HepG2 (cell line): ENCODE data around the gene NEURL1B.

Experiments used
- ATF6 ChIP-seq: sonication (generic); formaldehyde crosslinking; conservative IDR thresholded peaks from 2 replicates; pipeline ENCODE4 v1.4.0; 2020; ENCODE audit warnings: missing genetic modification reagents
- HIC2 ChIP-seq: sonication (generic); formaldehyde crosslinking; IDR thresholded peaks from 2 replicates; pipeline ENCODE4 v1.9.0; 2022; ENCODE audit warnings: low read depth, missing genetic modification reagents
- KDM1A ChIP-seq: IDR thresholded peaks from 2 replicates; pipeline ENCODE4 v1.6.1; 2016; ENCODE audit warnings: missing compliant biosample characterization
- NFE2 ChIP-seq: sonication (generic); formaldehyde crosslinking; IDR thresholded peaks from 2 replicates; pipeline ENCODE4 v1.4.0; 2020; ENCODE audit warnings: missing genetic modification reagents
- TARDBP ChIP-seq: sonication (generic); formaldehyde crosslinking; IDR thresholded peaks from 2 replicates; pipeline ENCODE4 v1.8.0; 2022; ENCODE audit warnings: mild to moderate bottlenecking, missing genetic modification reagents
- TF ChIP-seq, protein P1 (sequence below): sonication (generic); formaldehyde crosslinking; IDR thresholded peaks from 2 replicates; pipeline ENCODE4 v1.5.0; 2020; ENCODE audit warnings: mild to moderate bottlenecking, missing genetic modification reagents, moderate library complexity
- TF ChIP-seq, protein P2 (sequence below): sonication (generic); formaldehyde crosslinking; IDR thresholded peaks from 2 replicates; pipeline ENCODE4 v1.8.0; 2022; ENCODE audit warnings: mild to moderate bottlenecking, missing genetic modification reagents, borderline replicate concordance
- TF ChIP-seq, protein P3 (sequence below): sonication (generic); formaldehyde crosslinking; IDR thresholded peaks from 2 replicates; pipeline ENCODE4 v1.4.0; 2020; ENCODE audit warnings: mild to moderate bottlenecking, missing genetic modification reagents

GRCh38 chr5:172624083-172624995 lies 16.7 kb upstream of the NEURL1B start:
- TF ChIP-seq ATF6 (CRISPR knock-in tag) (no peak), HIC2 (CRISPR knock-in tag) (no peak), NFE2 (no peak), KDM1A (CRISPR knock-in tag) (no peak), TARDBP (CRISPR knock-in tag) (no peak)
- TF ChIP-seq, protein P1, sequence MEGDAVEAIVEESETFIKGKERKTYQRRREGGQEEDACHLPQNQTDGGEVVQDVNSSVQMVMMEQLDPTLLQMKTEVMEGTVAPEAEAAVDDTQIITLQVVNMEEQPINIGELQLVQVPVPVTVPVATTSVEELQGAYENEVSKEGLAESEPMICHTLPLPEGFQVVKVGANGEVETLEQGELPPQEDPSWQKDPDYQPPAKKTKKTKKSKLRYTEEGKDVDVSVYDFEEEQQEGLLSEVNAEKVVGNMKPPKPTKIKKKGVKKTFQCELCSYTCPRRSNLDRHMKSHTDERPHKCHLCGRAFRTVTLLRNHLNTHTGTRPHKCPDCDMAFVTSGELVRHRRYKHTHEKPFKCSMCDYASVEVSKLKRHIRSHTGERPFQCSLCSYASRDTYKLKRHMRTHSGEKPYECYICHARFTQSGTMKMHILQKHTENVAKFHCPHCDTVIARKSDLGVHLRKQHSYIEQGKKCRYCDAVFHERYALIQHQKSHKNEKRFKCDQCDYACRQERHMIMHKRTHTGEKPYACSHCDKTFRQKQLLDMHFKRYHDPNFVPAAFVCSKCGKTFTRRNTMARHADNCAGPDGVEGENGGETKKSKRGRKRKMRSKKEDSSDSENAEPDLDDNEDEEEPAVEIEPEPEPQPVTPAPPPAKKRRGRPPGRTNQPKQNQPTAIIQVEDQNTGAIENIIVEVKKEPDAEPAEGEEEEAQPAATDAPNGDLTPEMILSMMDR (CRISPR knock-in tag): no peak
- TF ChIP-seq, protein P2, sequence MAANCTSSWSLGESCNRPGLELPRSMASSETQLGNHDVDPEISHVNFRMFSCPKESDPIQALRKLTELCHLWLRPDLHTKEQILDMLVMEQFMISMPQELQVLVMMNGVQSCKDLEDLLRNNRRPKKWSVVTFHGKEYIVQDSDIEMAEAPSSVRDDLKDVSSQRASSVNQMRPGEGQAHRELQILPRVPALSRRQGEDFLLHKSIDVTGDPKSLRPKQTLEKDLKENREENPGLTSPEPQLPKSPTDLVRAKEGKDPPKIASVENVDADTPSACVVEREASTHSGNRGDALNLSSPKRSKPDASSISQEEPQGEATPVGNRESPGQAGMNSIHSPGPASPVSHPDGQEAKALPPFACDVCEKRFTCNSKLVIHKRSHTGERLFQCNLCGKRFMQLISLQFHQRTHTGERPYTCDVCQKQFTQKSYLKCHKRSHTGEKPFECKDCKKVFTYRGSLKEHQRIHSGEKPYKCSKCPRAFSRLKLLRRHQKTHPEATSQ (CRISPR knock-in tag): no peak
- TF ChIP-seq, protein P3, sequence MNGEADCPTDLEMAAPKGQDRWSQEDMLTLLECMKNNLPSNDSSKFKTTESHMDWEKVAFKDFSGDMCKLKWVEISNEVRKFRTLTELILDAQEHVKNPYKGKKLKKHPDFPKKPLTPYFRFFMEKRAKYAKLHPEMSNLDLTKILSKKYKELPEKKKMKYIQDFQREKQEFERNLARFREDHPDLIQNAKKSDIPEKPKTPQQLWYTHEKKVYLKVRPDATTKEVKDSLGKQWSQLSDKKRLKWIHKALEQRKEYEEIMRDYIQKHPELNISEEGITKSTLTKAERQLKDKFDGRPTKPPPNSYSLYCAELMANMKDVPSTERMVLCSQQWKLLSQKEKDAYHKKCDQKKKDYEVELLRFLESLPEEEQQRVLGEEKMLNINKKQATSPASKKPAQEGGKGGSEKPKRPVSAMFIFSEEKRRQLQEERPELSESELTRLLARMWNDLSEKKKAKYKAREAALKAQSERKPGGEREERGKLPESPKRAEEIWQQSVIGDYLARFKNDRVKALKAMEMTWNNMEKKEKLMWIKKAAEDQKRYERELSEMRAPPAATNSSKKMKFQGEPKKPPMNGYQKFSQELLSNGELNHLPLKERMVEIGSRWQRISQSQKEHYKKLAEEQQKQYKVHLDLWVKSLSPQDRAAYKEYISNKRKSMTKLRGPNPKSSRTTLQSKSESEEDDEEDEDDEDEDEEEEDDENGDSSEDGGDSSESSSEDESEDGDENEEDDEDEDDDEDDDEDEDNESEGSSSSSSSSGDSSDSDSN (CRISPR knock-in tag): no peak
